HEK293 (cell line): Measurements from ENCODE around the gene GOPC.

Source experiments
- CTCF ChIA-PET: fragments of 350-600 bp; formaldehyde crosslinking; extraction: SDS; loops from one replicate; lab custom pipeline; 2021; ENCODE audit warnings: antibody characterized with exemption; lab: Yijun Ruan, JAX
- POLR2A ChIA-PET: fragments of 300-600 bp; formaldehyde crosslinking; extraction: SDS; loops from one replicate; lab custom pipeline; 2020; ENCODE audit warnings: antibody characterized with exemption, inconsistent platforms; lab: Yijun Ruan, JAX
- H3K27ac ChIP-seq: fragments of 200-500 bp; sonication (Bioruptor generic); 2 replicates; pipeline ENCODE4 v1.5.1; 2014; ENCODE audit warnings: low read depth, low read length, control low read depth, inconsistent platforms; ENCODE audit errors: extremely low read depth
- H3K36me3 ChIP-seq, 2 experiments: fragments of 200-500 bp in 1 of 2; sonication (Bioruptor generic) in 1 of 2; 1 replicate in 1 of 2; 2 replicates in 1 of 2; pipeline ENCODE4 v1.5.1; 2014 to 2017; ENCODE audit warnings: inconsistent platforms in 2 of 2, low read length in 2 of 2; ENCODE audit not compliant: control insufficient read depth in 2 of 2, insufficient read depth in 1 of 2
- H3K4me1 ChIP-seq: fragments of 200-500 bp; sonication (Bioruptor generic); 2 replicates; pipeline ENCODE4 v1.5.1; 2014; ENCODE audit warnings: mild to moderate bottlenecking, low read length, inconsistent platforms; ENCODE audit not compliant: control insufficient read depth, insufficient read depth
- H3K4me3 ChIP-seq: 2 replicates; pipeline ENCODE4 v1.5.1; 2011; ENCODE audit warnings: low read depth, mild to moderate bottlenecking, control low read depth, low read length, moderate library complexity
- H3K9me3 ChIP-seq: fragments of 200-500 bp; sonication (Bioruptor generic); 2 replicates; pipeline ENCODE4 v1.5.1; 2014; ENCODE audit warnings: low read depth, low read length, inconsistent platforms; ENCODE audit not compliant: control insufficient read depth, insufficient read depth
- ELK4 ChIP-seq: IDR thresholded peaks from 2 replicates; pipeline ENCODE4 v1.6.1; 2011; ENCODE audit warnings: mild to moderate bottlenecking, low read depth, low read length, borderline replicate concordance
- GFI1B ChIP-seq: fragments of 450-650 bp; formaldehyde crosslinking; IDR thresholded peaks from 2 replicates; pipeline ENCODE4 v1.5.1; 2016; ENCODE audit warnings: missing biosample characterization, missing genetic modification characterization
- IKZF3 ChIP-seq: fragments of 450-650 bp; IDR thresholded peaks from 2 replicates; pipeline ENCODE4 v1.5.0; 2018; ENCODE audit warnings: missing biosample characterization, mild to moderate bottlenecking, missing genetic modification characterization, moderate library complexity
- OSR2 ChIP-seq: fragments of 450-650 bp; formaldehyde crosslinking; IDR thresholded peaks from 2 replicates; pipeline ENCODE4 v1.5.1; 2016; ENCODE audit warnings: missing biosample characterization, missing genetic modification characterization
- PRDM10 ChIP-seq: fragments of 450-650 bp; formaldehyde crosslinking; IDR thresholded peaks from 2 replicates; pipeline ENCODE4 v1.5.1; 2016; ENCODE audit warnings: missing biosample characterization, missing genetic modification characterization
- ZBTB20 ChIP-seq: fragments of 450-650 bp; formaldehyde crosslinking; IDR thresholded peaks from 2 replicates; pipeline ENCODE4 v1.5.1; 2016; ENCODE audit warnings: missing biosample characterization, missing genetic modification characterization
- ZBTB8A ChIP-seq: fragments of 450-650 bp; formaldehyde crosslinking; IDR thresholded peaks from 2 replicates; pipeline ENCODE4 v1.5.1; 2016; ENCODE audit warnings: missing biosample characterization, missing genetic modification characterization
- ZFP41 ChIP-seq: fragments of 450-650 bp; formaldehyde crosslinking; IDR thresholded peaks from 2 replicates; pipeline ENCODE4 v1.5.1; 2016; ENCODE audit warnings: missing biosample characterization, missing genetic modification characterization, borderline replicate concordance
- ZNF112 ChIP-seq: fragments of 450-650 bp; formaldehyde crosslinking; IDR thresholded peaks from 2 replicates; pipeline ENCODE4 v1.5.0; 2017; ENCODE audit warnings: missing biosample characterization, missing genetic modification characterization
- ZNF140 ChIP-seq: fragments of 450-650 bp; formaldehyde crosslinking; IDR thresholded peaks from 2 replicates; pipeline ENCODE4 v1.5.1; 2016; ENCODE audit warnings: missing biosample characterization, missing genetic modification characterization
- ZNF146 ChIP-seq: fragments of 450-650 bp; formaldehyde crosslinking; IDR thresholded peaks from 2 replicates; pipeline ENCODE4 v1.5.1; 2016; ENCODE audit warnings: missing biosample characterization, missing genetic modification characterization
- ZNF184 ChIP-seq: fragments of 450-650 bp; IDR thresholded peaks from 2 replicates; pipeline ENCODE4 v1.5.1; 2018; ENCODE audit warnings: missing biosample characterization, mild to moderate bottlenecking, missing genetic modification characterization
- ZNF19 ChIP-seq: fragments of 450-650 bp; formaldehyde crosslinking; IDR thresholded peaks from 2 replicates; pipeline ENCODE4; 2016; ENCODE audit warnings: missing biosample characterization, missing genetic modification characterization, low read depth
- ZNF202 ChIP-seq: fragments of 450-650 bp; formaldehyde crosslinking; IDR thresholded peaks from 2 replicates; pipeline ENCODE4 v1.5.1; 2016; ENCODE audit warnings: missing biosample characterization, missing genetic modification characterization, borderline replicate concordance
- ZNF248 ChIP-seq: fragments of 450-650 bp; formaldehyde crosslinking; IDR thresholded peaks from 2 replicates; pipeline ENCODE4 v1.5.1; 2017; ENCODE audit warnings: missing biosample characterization, missing genetic modification characterization
- ZNF366 ChIP-seq: fragments of 450-650 bp; formaldehyde crosslinking; conservative IDR thresholded peaks from 2 replicates; pipeline ENCODE4 v1.5.1; 2016; ENCODE audit warnings: missing biosample characterization, missing genetic modification characterization
- ZNF561 ChIP-seq: fragments of 450-650 bp; IDR thresholded peaks from 2 replicates; pipeline ENCODE4 v1.5.1; 2018; ENCODE audit warnings: missing biosample characterization, missing genetic modification characterization, borderline replicate concordance
- ZNF580 ChIP-seq: fragments of 450-650 bp; formaldehyde crosslinking; IDR thresholded peaks from 2 replicates; pipeline ENCODE4 v1.5.1; 2016; ENCODE audit warnings: missing biosample characterization, missing genetic modification characterization
- ZNF621 ChIP-seq: fragments of 450-650 bp; formaldehyde crosslinking; IDR thresholded peaks from 2 replicates; pipeline ENCODE4 v1.5.1; 2017; ENCODE audit warnings: missing biosample characterization, missing genetic modification characterization
- ZNF658 ChIP-seq: fragments of 450-650 bp; formaldehyde crosslinking; IDR thresholded peaks from 2 replicates; pipeline ENCODE4; 2016; ENCODE audit warnings: missing biosample characterization, missing genetic modification characterization
- ZNF664 ChIP-seq: fragments of 450-650 bp; formaldehyde crosslinking; IDR thresholded peaks from 2 replicates; pipeline ENCODE4 v1.5.1; 2016; ENCODE audit warnings: missing biosample characterization, missing genetic modification characterization
- ZNF76 ChIP-seq: fragments of 450-650 bp; formaldehyde crosslinking; IDR thresholded peaks from 2 replicates; pipeline ENCODE4; 2016; ENCODE audit warnings: low read depth, missing biosample characterization, missing genetic modification characterization, borderline replicate concordance
- ZNF830 ChIP-seq: fragments of 450-650 bp; IDR thresholded peaks from 2 replicates; pipeline ENCODE4 v1.5.0; 2018; ENCODE audit warnings: missing biosample characterization, missing genetic modification characterization, low read depth, mild to moderate bottlenecking, moderate library complexity
- ZSCAN5A ChIP-seq: fragments of 450-650 bp; formaldehyde crosslinking; IDR thresholded peaks from 2 replicates; pipeline ENCODE4 v1.5.1; 2016; ENCODE audit warnings: missing biosample characterization, missing genetic modification characterization

The GOPC gene

GRCh38 chr6:117574198-117574597 lies 28.1 kb downstream of the GOPC start:
- POLR2A ChIA-PET, result no interaction called here
- peaks cover 29 to 66% of the 10 kb centered on the region in 2 experiments for H3K36me3 ChIP-seq

GRCh38 chr6:117573006-117573680 lies 29.2 kb downstream of the GOPC start:
- H3K4me1 ChIP-seq, result no peaks in the 10 kb centered on the region
- TF ChIP-seq ZNF621 (no peak), ZSCAN5A (no peak), ZNF580 (no peak), ZNF561 (tag by site-specific recombination) (no peak), ZNF19 (no peak), ZNF112 (tag by site-specific recombination) (no peak)
- TF ChIP-seq, all 188 proteins: peak for 0
- H3K9me3 ChIP-seq, result no peaks in the 10 kb centered on the region
- peaks cover 31 to 70% of the 10 kb centered on the region in 2 experiments for H3K36me3 ChIP-seq
- ChIA-PET POLR2A (interaction anchor here (1.1 kb wide), 1 partner anchor 29 kb away, joined by 3 read pairs; no protein-coding TSS in a partner anchor), CTCF (interaction anchor here (0.6 to 2.5 kb wide), 3 partner anchors 17 to 123 kb away, joined by 3 to 14 read pairs (median 3); no protein-coding TSS in a partner anchor)
- no peak overlapping the region for H3K27ac ChIP-seq
- no peak overlapping the region for H3K4me3 ChIP-seq

More at GRCh38 chr6:117574198-117574597, 28.1 kb downstream of the GOPC start:
- H3K4me1 ChIP-seq, result no peaks in the 10 kb centered on the region
- no peaks in the 10 kb centered on the region for H3K9me3 ChIP-seq
- TF ChIP-seq ZNF140 (tag by site-specific recombination) (no peak), ZNF366 (tag by site-specific recombination) (no peak), ZNF146 (tag by site-specific recombination) (no peak), ELK4 (no peak)
- TF ChIP-seq, all 188 proteins: peak for 0
- no peak overlapping the region for H3K27ac ChIP-seq
- CTCF ChIA-PET, result interaction anchor here (2.5 kb wide), 1 partner anchor 124 kb away, joined by 14 read pairs; no protein-coding TSS in a partner anchor
- no peak overlapping the region for H3K4me3 ChIP-seq

- H3K36me3 ChIP-seq, result peaks cover 36 to 80% of the 10 kb centered on the region in 2 experiments
- no peak for TF ChIP-seq ZNF202 (tag by site-specific recombination)
- TF ChIP-seq ZNF184 (tag by site-specific recombination), result no peak
- no peak for TF ChIP-seq GFI1B (tag by site-specific recombination)
- no peak for TF ChIP-seq ZBTB8A (tag by site-specific recombination)
- no peak for TF ChIP-seq IKZF3 (tag by site-specific recombination)
- TF ChIP-seq ZNF658 (tag by site-specific recombination), result no peak
- no peak for TF ChIP-seq ZNF664 (tag by site-specific recombination)
- TF ChIP-seq ZNF76, result no peak
- TF ChIP-seq ZNF19, result no peak
- TF ChIP-seq PRDM10 (tag by site-specific recombination), result no peak
- TF ChIP-seq ZNF830 (tag by site-specific recombination), result no peak
- TF ChIP-seq ZNF248 (tag by site-specific recombination), result no peak
- no peak for TF ChIP-seq OSR2
- no peak for TF ChIP-seq ZBTB20 (tag by site-specific recombination)
- no peak for TF ChIP-seq ZFP41 (tag by site-specific recombination)
Observed at GRCh38 chr6:117568831-117569410, 33.4 kb downstream of the GOPC start.

More at GRCh38 chr6:117568831-117569410, 33.4 kb downstream of the GOPC start:
- CTCF ChIA-PET, result interaction anchor here (0.6 to 3.0 kb wide), 3 partner anchors 36 to 131 kb away, joined by 4 to 12 read pairs (median 7); no protein-coding TSS in a partner anchor
- no peak overlapping the region for H3K4me3 ChIP-seq
- no peak overlapping the region for H3K27ac ChIP-seq
- POLR2A ChIA-PET, result no interaction called here
- no peaks in the 10 kb centered on the region for H3K9me3 ChIP-seq
- H3K4me1 ChIP-seq, result no peaks in the 10 kb centered on the region
